ENCODE data around the gene ARHGEF3.

GRCh38 chr3:56689303-56689702 lies 112.4 kb downstream of the ARHGEF3 start:
- TF ChIP-seq, protein P1, sequence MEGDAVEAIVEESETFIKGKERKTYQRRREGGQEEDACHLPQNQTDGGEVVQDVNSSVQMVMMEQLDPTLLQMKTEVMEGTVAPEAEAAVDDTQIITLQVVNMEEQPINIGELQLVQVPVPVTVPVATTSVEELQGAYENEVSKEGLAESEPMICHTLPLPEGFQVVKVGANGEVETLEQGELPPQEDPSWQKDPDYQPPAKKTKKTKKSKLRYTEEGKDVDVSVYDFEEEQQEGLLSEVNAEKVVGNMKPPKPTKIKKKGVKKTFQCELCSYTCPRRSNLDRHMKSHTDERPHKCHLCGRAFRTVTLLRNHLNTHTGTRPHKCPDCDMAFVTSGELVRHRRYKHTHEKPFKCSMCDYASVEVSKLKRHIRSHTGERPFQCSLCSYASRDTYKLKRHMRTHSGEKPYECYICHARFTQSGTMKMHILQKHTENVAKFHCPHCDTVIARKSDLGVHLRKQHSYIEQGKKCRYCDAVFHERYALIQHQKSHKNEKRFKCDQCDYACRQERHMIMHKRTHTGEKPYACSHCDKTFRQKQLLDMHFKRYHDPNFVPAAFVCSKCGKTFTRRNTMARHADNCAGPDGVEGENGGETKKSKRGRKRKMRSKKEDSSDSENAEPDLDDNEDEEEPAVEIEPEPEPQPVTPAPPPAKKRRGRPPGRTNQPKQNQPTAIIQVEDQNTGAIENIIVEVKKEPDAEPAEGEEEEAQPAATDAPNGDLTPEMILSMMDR (IDR thresholded peaks at IDR 0.05; ENCODE audit: low read length) = no peak
- TF ChIP-seq EZH2 (optimal IDR thresholded peaks at IDR 0.05; ENCODE audit: low read depth, low read length) = no peak

Measured in MM.1S (cell line).